Stimulated activated CD8-positive, alpha-beta memory T cell treated with anti-CD3 and anti-CD28 coated beads, Interleukin-7, amount 100 ng/mL, for 1 hour (primary cell): ENCODE data around the gene NFATC2.

Experiments
- DNase-seq, 2 donors: peaks; one replicate each; pipeline ENCODE4 v3.0.0-alpha.2; 2020; ENCODE audit warnings: low read depth in 2 of 2

Gene NFATC2

DNA sequence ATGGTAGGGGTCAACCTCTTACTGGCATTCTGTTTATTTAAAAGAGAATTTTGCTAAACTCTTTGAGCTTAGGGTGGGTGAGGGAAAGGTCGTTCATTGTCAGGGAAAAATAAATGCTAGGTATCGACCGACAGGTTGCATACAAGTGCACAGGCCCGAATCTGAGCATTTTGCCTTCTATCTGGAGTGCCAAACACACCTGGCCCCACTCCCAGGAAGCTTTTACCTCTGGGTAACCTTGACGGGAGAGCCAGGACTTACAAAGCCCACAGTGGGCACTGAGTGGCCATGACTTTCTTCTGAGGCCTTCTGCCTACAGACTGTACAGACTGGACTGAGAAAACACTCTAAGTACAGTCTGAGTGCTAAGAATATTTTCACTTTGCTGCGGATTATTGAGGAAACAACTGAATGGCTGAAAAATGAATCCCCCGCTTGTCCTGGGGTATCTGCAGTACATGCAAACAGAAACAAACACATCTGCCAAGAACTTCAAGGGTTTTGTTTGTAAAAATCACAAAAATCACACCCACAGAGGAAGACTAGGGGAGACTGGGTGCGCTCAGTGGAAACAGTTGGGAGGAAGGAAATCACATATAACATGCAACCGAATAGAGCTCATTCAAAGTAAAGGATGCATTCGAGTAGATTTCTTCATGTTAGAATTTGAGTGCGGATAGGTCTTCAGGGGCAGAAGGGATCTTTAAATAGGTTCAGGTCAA lies 152.8 kb downstream of the NFATC2 start:
- DNase-seq = no peak

- DNase-seq = no peak
Observed at GRCh38 chr20:51388756-51389542, 153.6 kb downstream of the NFATC2 start.

DNA sequence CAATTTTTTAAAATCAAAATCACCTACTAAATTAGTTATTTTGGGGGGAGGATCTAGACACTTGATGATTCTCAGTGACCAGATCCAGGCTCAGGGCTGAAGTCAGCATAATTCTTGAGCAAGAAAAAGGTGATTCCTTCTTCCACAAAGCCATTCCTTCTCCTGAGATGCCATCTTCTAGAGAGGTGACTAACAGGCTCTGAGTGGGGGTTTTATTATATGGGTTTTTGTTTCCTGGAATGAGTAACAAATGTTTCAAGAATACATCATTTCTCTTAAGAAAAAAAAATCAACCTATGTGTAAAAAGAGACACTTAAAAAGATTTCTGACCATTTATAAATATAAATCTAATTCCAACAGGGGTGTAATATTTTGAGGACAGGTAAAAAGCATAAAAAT lies 154.3 kb downstream of the NFATC2 start:
- DNase-seq = no peak

DNA sequence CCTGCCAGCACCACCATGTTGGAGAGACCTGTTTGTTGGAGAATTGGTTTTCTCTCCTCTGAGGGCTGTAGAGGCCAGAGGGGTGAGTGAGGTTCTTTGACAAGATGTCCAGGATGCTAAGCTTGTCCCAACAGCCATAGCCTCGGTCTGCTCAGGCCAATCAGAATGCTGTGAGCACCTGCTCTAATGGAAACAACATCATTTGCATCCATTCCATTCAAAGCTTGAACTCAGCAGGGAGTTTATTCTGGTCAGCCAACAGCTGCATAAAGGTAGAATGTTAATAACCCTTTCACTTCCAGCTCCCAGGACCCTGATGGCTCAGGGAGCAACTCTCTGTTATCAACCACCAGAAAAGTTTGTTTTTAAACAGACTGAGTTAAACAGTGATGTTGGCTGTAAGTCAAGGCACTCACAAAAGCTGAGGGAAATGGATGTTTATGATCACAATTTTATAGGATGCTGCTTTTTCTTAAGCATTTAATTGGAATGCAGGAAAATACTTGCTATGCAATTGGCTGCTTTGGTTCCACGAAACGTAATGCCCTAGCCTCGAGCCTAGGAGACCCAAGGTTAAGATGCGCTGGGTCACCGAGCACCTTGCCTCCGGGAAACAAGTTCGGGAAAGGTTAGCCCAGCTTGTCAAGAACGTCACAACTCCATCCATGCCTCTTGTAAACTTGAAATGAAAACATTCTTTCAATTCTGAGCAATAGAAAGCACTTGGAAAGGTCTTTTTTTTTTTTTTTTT lies 155.2 kb downstream of the NFATC2 start:
- no peak for DNase-seq

- DNase-seq = no peak
Observed at GRCh38 chr20:51386586-51386985, 155.9 kb downstream of the NFATC2 start.

DNA sequence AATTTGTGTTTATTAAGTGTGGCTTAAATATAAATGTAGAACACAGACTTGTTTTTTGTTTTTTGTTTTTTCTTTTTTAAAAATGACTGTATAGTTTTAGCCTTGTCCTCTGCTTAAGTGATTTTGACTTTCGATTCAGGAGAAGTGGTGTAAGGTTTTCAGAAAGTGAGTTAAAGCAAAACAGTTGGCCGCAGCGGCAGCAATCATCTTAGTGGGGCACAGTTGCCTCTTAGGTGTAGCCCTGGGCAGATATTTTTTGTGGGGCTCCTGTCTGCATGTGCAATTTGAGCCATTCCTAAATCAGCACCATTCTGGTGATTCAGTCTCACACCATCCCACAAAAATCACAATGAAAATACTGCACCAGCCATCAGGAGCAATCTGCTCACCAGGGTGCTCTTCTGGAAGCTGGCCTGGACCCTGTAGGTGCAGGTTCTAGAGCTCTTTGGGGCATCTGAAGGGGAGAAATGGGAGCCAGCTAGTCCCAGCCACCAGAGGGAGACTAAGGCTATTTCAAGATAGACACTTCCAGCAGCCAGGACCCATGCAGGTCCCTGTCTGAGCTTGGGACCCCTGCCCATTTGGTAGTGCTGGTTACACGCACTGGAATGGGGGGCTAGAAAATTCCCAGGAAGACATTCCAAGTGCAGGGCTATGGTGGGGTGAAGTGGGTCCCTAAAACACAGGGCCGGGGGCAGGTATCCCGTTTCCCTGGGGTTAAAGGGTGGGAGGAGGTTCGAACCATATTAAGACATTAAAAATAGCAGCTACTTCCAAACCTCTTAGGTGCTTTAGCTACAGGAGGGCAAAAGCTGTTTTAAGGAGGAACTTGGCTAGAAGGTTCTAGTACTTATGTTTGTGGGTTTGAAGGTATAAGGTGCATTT lies 156.6 kb downstream of the NFATC2 start:
- no peak for DNase-seq

GRCh38 chr20:51384875-51385274 lies 157.6 kb downstream of the NFATC2 start:
- DNase-seq = no peak

DNA sequence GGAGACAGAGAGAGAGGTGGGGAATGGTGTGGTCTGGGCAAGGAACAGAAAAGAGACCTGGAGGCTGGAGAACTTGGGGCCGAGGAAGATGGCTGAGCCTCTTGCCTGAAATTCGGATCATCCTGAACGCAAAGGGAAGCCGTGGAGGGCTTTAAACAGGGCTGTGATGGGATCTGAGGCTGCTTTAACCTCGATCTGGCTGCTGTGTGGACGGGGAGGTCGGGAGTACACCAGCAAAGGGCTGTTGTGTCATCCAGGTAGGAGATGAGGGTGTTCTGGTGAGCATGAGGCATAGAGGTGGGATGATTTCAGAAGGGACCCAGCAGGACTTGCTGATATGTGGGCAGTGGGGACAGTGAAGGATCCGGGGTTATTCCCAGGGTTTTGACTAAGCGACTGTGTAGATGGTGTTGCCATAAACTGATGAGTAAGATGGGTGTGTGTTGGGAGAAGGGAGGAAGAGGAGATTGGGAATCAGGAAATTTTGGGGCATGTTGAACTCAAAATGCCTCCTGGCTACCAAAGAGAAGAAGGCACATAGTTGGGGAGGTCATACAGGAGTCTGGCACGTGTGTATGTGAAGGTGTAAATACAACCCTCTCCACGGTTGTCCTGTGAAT lies 158.5 kb downstream of the NFATC2 start:
- DNase-seq = no peak

DNA sequence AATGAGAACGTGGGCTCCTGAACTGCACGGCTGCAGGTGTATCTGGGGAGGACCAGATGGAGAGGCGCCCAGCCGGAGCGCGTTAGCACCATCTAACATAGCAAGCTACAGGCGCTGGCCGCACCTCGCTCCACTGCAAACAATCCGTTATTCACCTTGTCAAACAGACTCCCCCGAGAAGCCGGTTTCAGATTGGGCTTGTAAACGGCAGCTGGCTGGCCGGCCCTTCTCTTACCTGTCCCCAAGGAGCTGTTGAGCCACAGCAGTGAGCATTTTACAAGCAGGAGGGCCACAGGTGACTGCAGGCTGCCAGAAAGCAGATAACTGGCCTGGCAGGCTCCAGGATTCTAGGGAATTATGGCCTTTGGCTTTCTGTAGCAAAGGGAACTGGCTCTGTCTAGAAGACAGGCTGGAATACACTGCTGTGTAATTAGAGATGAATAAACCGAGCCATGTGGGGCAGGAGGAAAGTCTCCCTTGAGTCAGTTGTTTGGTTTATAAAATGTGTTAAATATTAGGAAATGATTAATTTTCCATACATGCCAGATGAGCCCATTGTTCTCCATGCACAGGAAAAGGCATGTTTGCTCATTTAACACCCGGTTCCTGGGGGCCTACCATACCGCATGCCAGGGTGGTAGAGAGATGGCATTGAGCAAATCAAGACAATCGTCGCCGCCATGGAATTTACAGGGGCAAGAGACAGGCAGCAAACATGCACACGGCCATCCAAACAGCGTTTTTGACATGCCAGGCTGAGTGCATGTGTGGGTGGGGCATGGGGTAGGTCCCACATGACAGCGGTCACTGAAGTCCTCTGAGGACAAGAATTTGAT lies 159.3 kb downstream of the NFATC2 start:
- DNase-seq = no peak

- DNase-seq = no peak
Observed at GRCh38 chr20:51382111-51382985, 160.2 kb downstream of the NFATC2 start.

DNA sequence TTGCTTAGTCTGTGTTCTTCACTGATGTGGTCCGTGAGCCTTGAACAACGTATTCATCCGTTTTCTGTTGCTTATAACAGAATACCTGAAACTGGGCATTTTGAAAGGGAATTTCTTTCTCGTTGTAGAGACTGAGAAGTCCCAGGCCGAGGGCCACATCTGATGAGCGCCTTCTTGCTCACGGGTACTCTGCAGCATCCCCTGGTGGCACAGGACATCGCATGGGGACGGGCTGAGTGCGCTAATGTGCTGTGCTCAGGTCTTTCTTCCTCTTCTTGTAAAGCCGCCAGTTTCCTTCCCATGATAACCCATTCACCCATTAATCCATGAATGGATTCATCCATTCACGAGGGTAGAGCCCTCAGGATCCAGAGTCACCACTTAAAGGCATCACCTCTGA lies 161.0 kb downstream of the NFATC2 start:
- DNase-seq = no peak

DNA sequence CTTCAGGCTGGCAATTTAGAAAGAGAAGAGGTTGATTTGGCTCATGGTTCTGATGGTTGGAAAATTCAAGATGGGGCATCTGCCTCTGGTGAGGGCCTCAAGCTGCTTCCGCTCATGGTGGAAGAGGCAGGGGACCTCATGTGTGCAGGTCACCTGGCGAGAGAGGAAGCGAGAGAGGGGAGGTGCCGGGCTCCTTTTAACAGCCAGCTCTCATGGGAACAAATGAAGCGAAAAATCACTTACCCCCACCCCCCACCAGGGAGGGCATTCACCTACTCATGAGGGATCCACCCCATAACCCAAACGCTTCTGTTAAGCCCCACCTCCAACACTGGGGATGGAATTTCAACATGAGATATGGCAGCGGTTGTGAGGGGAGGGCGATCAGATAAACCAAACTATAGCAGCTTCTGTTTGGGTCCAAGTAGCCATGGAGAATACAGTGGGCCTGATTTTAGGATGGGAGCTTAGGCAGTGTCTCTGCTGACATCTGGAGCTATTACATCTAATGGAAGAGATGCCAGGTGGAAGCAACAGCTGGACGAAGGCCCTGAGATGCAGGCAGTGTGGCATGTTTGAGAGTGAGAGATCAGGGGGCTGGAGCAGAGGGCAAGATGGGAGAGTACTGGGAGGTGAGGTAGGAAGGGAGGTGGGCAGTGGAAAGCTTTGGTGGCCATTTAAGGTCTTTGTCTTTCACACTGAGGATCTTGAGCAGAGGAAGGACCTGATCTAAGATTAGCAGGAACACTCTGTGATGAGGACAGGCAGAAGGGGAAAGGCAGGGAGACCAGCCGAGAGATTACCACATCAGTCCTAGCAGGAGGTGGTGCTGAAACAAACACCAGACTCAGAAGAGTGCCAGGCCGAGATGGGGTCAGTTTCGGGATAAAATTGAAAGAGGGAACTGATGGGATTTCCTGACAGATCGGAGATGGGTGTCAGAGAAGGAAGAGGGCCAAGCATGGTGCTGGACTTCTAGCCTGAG lies 161.8 kb downstream of the NFATC2 start:
- no peak for DNase-seq

DNA sequence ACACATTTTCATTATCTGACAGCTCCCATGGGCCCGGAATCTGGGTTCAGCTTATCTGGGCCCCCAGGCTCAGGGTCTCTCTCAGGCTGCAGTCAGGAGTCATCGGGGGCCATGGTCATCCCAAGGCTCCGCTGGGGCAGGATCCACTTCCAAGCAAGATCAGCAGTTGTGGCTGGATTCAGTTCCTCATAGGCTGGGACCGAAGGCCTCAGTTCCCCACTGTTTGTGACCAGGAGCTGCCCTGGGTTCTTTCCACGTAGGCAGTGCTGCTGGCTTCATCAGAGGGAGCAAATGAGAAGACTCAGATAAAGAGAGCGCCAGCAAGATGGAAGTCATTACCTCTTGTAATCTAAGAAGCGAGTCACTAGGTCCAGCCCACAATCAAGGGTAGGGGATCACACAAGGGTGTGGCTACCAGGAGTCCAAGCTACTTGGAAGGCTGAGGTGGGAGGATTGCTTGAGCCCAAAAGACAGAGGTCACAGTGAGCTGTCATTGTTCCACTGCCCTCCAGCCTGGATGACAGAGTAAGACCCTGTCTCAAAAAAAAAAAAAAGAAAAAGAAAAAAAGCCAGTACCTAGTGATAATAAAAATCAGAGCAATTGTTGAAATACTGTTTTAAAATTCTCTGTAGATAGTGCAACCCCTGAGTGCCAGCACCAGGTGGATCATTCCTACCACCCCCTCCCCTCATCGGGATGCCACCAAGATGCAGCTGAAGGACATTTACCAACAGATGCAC lies 162.7 kb downstream of the NFATC2 start:
- no peak for DNase-seq

DNA sequence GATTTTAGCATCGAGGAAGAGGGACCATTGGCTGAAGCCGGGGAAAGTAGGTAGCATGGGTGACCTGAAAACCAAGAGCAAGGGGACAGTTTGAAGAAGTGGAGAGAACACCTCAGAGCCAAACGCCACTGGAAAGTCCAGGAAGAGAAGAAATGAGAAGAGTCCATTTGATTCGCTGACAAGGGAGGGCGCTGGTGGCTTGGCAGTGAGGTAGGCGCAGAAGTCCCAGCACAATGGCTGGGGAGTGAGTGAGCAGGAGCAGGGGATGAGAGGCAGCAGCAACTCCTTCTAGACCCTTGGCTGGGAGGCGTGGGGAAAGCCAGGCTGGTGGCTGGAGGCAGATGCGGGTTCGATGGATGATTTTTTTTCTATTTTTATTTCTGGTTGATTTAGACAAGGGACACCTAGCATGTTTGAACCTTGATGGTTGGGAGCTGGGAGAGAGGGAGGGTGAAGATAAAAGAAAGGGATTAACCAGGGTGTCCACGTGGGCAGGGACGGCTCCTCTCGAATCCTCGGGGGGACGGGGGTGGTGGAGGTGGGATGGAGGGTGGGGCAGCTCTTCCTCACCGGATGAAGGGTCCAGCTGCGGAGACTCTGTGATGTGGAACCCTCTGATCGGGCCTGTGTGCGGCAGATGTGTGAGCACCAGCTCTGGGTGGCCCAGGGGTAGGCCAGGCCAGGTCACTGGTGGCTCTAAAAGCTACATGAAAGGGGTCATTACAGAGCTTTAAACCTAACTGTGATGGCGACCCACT lies 164.2 kb downstream of the NFATC2 start:
- DNase-seq = no peak

GRCh38 chr20:51377132-51377531 lies 165.4 kb downstream of the NFATC2 start:
- no peak for DNase-seq

GRCh38 chr20:51376111-51376510 lies 166.4 kb downstream of the NFATC2 start:
- DNase-seq = no peak

GRCh38 chr20:51375561-51375960 lies 167.0 kb downstream of the NFATC2 start:
- DNase-seq = no peak
